HepG2 (cell line): ENCODE results near the gene CNTN5. TPM values are rescaled to one million over a fixed set of nuclear protein-coding genes. Genes with fewer than 3 reads are reported as not detected.
A peak's percentile ranks its signal among the peaks of the same experiment; 100 is the strongest.

ENCODE experiments used
- ATAC-seq: fragments of 200-7000 bp; cut with Tn5 transposase; 3 replicates; pipeline ENCODE4 v1.9.1; 2020; ENCODE audit warnings: mild to moderate bottlenecking, moderate library complexity
- BruUV-seq: library from RNA; stranded (reverse); fragments of 400-500 nt; replicated peaks from 2 replicates; lab custom pipeline; 2021; lab: Mats Ljungman, UMichigan
- CTCF ChIA-PET: fragments of 300-600 bp; formaldehyde crosslinking; extraction: SDS; loops from one replicate; lab custom pipeline; 2021; ENCODE audit warnings: low total read pairs, inconsistent platforms, low intra/inter-chr PET ratio; lab: Yijun Ruan, JAX
- POLR2A ChIA-PET: fragments of 350-600 bp; sonication (Branson Sonifier 250); formaldehyde crosslinking; loops from one replicate; lab custom pipeline; 2020; ENCODE audit warnings: antibody characterized with exemption, inconsistent platforms; lab: Yijun Ruan, JAX
- DNase-seq: peaks from one replicate; pipeline ENCODE4 v3.0.0-alpha.2; 2015; ENCODE audit warnings: low spot score
- FAIRE-seq: peaks from 3 replicates; lab custom pipeline; 2011; peaks lifted over from hg19 to GRCh38; lab: Jason Lieb, UNC
- H2AFZ ChIP-seq: one replicate; pipeline ENCODE4 v1.6.1; 2011; ENCODE audit warnings: low read length, inconsistent platforms
- H3K27ac ChIP-seq: fragments of 300-600 bp; 3 replicates; pipeline ENCODE4 v1.8.0; 2011; ENCODE audit warnings: mixed run types, mild to moderate bottlenecking, mixed read lengths, low read length, inconsistent platforms; ENCODE audit not compliant: insufficient read depth; ENCODE audit errors: extremely low read length
- H3K27me3 ChIP-seq, 2 experiments: fragments of 200-600 bp in 1 of 2; 2 replicates in 1 of 2; 3 replicates in 1 of 2; pipeline versions ENCODE4 v1.6.0 to v1.8.0; 2011; ENCODE audit warnings: low read length in 2 of 2, mild to moderate bottlenecking in 2 of 2, moderate library complexity in 2 of 2, inconsistent platforms in 1 of 2; ENCODE audit not compliant: insufficient read depth in 2 of 2, control insufficient read depth in 1 of 2
- H3K36me3 ChIP-seq, 2 experiments: fragments of 200-600 bp in 1 of 2; replicated peaks in 1 of 2; 2 replicates in 1 of 2; 3 replicates in 1 of 2; pipeline versions ENCODE4 v1.5.1 to v1.8.0; 2011; ENCODE audit warnings: low read length in 2 of 2, inconsistent platforms in 1 of 2; ENCODE audit not compliant: insufficient read depth in 2 of 2, control insufficient read depth in 1 of 2
- H3K4me1 ChIP-seq: 2 replicates; pipeline ENCODE4 v1.5.1; 2012; ENCODE audit warnings: low read length, inconsistent platforms; ENCODE audit not compliant: insufficient read depth
- H3K4me2 ChIP-seq: 2 replicates; pipeline ENCODE4 v1.6.0; 2011; ENCODE audit warnings: low read depth, low read length, inconsistent platforms
- H3K4me3 ChIP-seq, 3 experiments: fragments of 200-600 bp in 1 of 3; sonication (generic), shearing (Covaris generic) in 1 of 3; replicated peaks in 1 of 3; 2 replicates each; pipeline ENCODE4 v1.5.1; 2011 to 2016; ENCODE audit warnings: low read length in 3 of 3, inconsistent platforms in 2 of 3, low read depth in 2 of 3, mild to moderate bottlenecking in 2 of 3, control low read depth in 1 of 3, mixed read lengths in 1 of 3; ENCODE audit not compliant: insufficient read depth in 1 of 3
- H3K79me2 ChIP-seq: one replicate; pipeline ENCODE4 v1.6.1; 2011; ENCODE audit warnings: low read length, inconsistent platforms; ENCODE audit not compliant: insufficient read depth
- H3K9ac ChIP-seq: 2 replicates; pipeline ENCODE4 v1.6.0; 2011; ENCODE audit warnings: mild to moderate bottlenecking, low read depth, low read length, inconsistent platforms; ENCODE audit not compliant: insufficient read depth
- H3K9me3 ChIP-seq: 2 replicates; pipeline ENCODE4 v1.5.1; 2012; ENCODE audit warnings: mild to moderate bottlenecking, low read length
- H4K20me1 ChIP-seq: 2 replicates; pipeline ENCODE4 v1.6.0; 2011; ENCODE audit warnings: inconsistent platforms, mild to moderate bottlenecking, low read length, moderate library complexity; ENCODE audit not compliant: insufficient read depth
- ADNP ChIP-seq: sonication (generic); formaldehyde crosslinking; IDR thresholded peaks from 2 replicates; pipeline ENCODE4 v1.4.0; 2020; ENCODE audit warnings: missing genetic modification reagents
- AGO1 ChIP-seq: fragments of 200-400 bp; formaldehyde crosslinking; IDR thresholded peaks from 2 replicates; pipeline ENCODE4 v1.6.1; 2017; ENCODE audit warnings: mild to moderate bottlenecking, low read depth, low read length, moderate library complexity; ENCODE audit not compliant: poor library complexity, severe bottlenecking
- AHDC1 ChIP-seq: sonication (generic); formaldehyde crosslinking; IDR thresholded peaks from 2 replicates; pipeline ENCODE4 v1.5.1; 2020; ENCODE audit warnings: mild to moderate bottlenecking, missing genetic modification reagents, borderline replicate concordance
- HMGXB3 ChIP-seq: sonication (generic); formaldehyde crosslinking; IDR thresholded peaks from 2 replicates; pipeline ENCODE4 v1.4.0; 2020; ENCODE audit warnings: missing genetic modification reagents, borderline replicate concordance
- MAFF ChIP-seq: IDR thresholded peaks from 2 replicates; pipeline ENCODE4 v1.6.1; 2011; ENCODE audit warnings: low read depth, low read length, improper control_type of control experiment
- MAFK ChIP-seq, 2 experiments: IDR thresholded peaks in 1 of 2; conservative IDR thresholded peaks in 1 of 2; 2 replicates each; pipeline ENCODE4 v1.6.1; 2011; ENCODE audit warnings: improper control_type of control experiment in 2 of 2, low read length in 2 of 2
- TCF12 ChIP-seq, 2 experiments: fragments of 450-650 bp in 1 of 2; sonication (generic) in 1 of 2; formaldehyde crosslinking in 1 of 2; IDR thresholded peaks; 2 replicates each; pipeline versions ENCODE4 v1.6.1 to v1.8.0; 2017 to 2022; ENCODE audit warnings: antibody characterized with exemption in 1 of 2, mild to moderate bottlenecking in 1 of 2, missing genetic modification reagents in 1 of 2, moderate library complexity in 1 of 2
- XBP1 ChIP-seq: sonication (generic); formaldehyde crosslinking; IDR thresholded peaks from 2 replicates; pipeline ENCODE4 v1.5.0; 2020; ENCODE audit warnings: missing genetic modification reagents
- ZNF260 ChIP-seq: sonication (generic); formaldehyde crosslinking; IDR thresholded peaks from 2 replicates; pipeline ENCODE4 v1.4.0; 2020; ENCODE audit warnings: missing genetic modification reagents, low read depth, mild to moderate bottlenecking, borderline replicate concordance
- ZNF572 ChIP-seq: sonication (generic); formaldehyde crosslinking; IDR thresholded peaks from 2 replicates; pipeline ENCODE4 v1.5.1; 2020; ENCODE audit warnings: mild to moderate bottlenecking, missing genetic modification reagents
- ZNF768 ChIP-seq: sonication (generic); formaldehyde crosslinking; IDR thresholded peaks from 2 replicates; pipeline ENCODE4 v1.4.0; 2020; ENCODE audit warnings: missing genetic modification reagents
- WGBS: methylation state at CpG from one replicate; pipeline ENCODE4 v1.1.6; 2017; ENCODE audit warnings: low lambda C conversion rate; 5-methylcytosine and 5-hydroxymethylcytosine counted together
- in situ Hi-C: cut with HindIII; loops from 2 replicates; pipeline ENCODE4 v1.10.0; 2017; ENCODE audit warnings: low pct_unique_long_range_greater_than_20kb; ENCODE audit not compliant: extremely low pct_ligation_motif_present
- intact Hi-C: fragments of 100-400 bp; cut with micrococcal nuclease; formaldehyde crosslinking; loops from one replicate; pipeline ENCODE4 v1.10.0; 2022; ENCODE audit not compliant: unreplicated experiment
- polyA plus RNA-seq, 8 experiments: library from polyadenylated mRNA; depleted of rRNA in 3 of 8; stranded (reverse) in 7 of 8; unstranded in 1 of 8; fragments of >200 nt; fragmentation: Illumina TruSeq in 4 of 8; extraction: Trizol in 4 of 8; gene quantifications; 2 replicates each; pipeline versions ENCODE4 v1.2.1 to v1.2.3, GENCODE V29; 2011 to 2016; ENCODE audit warnings: low read depth in 4 of 8, missing spikeins in 1 of 8, mixed read lengths in 1 of 8; ENCODE audit not compliant: insufficient read depth in 1 of 8
- total RNA-seq, 5 experiments: library from RNA; depleted of rRNA; stranded (reverse); fragments of >200 nt; fragmentation: Illumina TruSeq; extraction: Trizol; gene quantifications; 2 replicates each; pipeline ENCODE4 v1.2.3, GENCODE V29; 2016; ENCODE audit warnings: low read depth in 1 of 5
- TF ChIP-seq, protein P1 (sequence below): sonication (generic); formaldehyde crosslinking; IDR thresholded peaks from 2 replicates; pipeline ENCODE4 v1.5.1; 2020; ENCODE audit warnings: mild to moderate bottlenecking, missing genetic modification reagents, borderline replicate concordance

The CNTN5 gene
- total and polyA plus RNA-seq, 2 of the 13 experiments (the other 11 are each of a cell fraction or from before 2014, with no cell fraction given): not detected

- no peaks in the 10 kb centered on the region for H3K4me1 ChIP-seq
- ChIA-PET CTCF (no interaction called here), POLR2A (no interaction called here)
- H3K36me3 ChIP-seq: no peaks in the 10 kb centered on the region
- H3K4me2 ChIP-seq: no peak overlapping the region
- no peak for TF ChIP-seq TCF12 (IDR thresholded peaks at IDR 0.05)
- no peak for TF ChIP-seq TCF12 (CRISPR knock-in tag; IDR thresholded peaks at IDR 0.05)
- TF ChIP-seq MAFF: peak; percentile 74; the same call in 1 of the 2 replicates
- TF ChIP-seq AHDC1 (CRISPR knock-in tag): no peak
- no peak for TF ChIP-seq ADNP
- TF ChIP-seq AGO1: no peak
- TF ChIP-seq HMGXB3 (CRISPR knock-in tag): no peak
- TF ChIP-seq ZNF572 (CRISPR knock-in tag): no peak
- TF ChIP-seq ZNF260 (CRISPR knock-in tag): no peak
- TF ChIP-seq XBP1 (CRISPR knock-in tag): no peak
- TF ChIP-seq, protein P1, sequence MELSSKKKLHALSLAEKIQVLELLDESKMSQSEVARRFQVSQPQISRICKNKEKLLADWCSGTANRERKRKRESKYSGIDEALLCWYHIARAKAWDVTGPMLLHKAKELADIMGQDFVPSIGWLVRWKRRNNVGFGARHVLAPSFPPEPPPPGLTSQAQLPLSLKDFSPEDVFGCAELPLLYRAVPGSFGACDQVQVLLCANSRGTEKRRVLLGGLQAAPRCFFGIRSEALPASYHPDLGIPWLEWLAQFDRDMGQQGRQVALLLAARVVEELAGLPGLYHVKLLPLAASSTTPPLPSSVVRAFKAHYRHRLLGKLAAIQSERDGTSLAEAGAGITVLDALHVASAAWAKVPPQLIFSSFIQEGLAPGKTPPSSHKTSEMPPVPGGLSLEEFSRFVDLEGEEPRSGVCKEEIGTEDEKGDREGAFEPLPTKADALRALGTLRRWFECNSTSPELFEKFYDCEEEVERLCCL: no peak
- TF ChIP-seq ZNF768: no peak
- TF ChIP-seq MAFK (conservative IDR thresholded peaks at IDR 0.05 in 1 of 2, IDR thresholded peaks at IDR 0.05 in 1 of 2; ENCODE audit: low read length in 2 of 2): peak; percentile 58 to 88; a peak in 3 of 4 replicates
- no peaks in the 10 kb centered on the region for H3K9me3 ChIP-seq
- ATAC-seq: no peak
- DNase-seq: no peak
- no TSS peak for BruUV-seq
- no peaks in the 10 kb centered on the region for H4K20me1 ChIP-seq
- no peak overlapping the region for H3K4me3 ChIP-seq
- H3K9ac ChIP-seq: no peak overlapping the region
- H3K79me2 ChIP-seq: no peaks in the 10 kb centered on the region
- in situ Hi-C loops (no loop called here), intact Hi-C loops (no loop called here)
- no peak for FAIRE-seq
- no peak overlapping the region for H3K27ac ChIP-seq
- no peak overlapping the region for H2AFZ ChIP-seq
- no peaks in the 10 kb centered on the region for H3K27me3 ChIP-seq
- WGBS: 0% methylated on average over 1 of the region's 1 CpG
These were observed 114.8 kb downstream of the CNTN5 start for GRCh38 chr11:99135508-99135907.
